GM03348 (cell line): ENCODE measurements around the gene PRKAG2.

Experiments
- DNase-seq: peaks from one replicate; pipeline ENCODE4 v3.0.0; 2012; ENCODE audit warnings: low spot score

The PRKAG2 gene

GRCh38 chr7:151642746-151643145, 234.2 kb downstream of the PRKAG2 start:
- DNase-seq, result no peak

GRCh38 chr7:151641587-151641986, 235.3 kb downstream of the PRKAG2 start:
- no peak for DNase-seq

- DNase-seq, result no peak
Observed at GRCh38 chr7:151637781-151638261, 239.1 kb downstream of the PRKAG2 start.

- no peak for DNase-seq
Observed at GRCh38 chr7:151634643-151635042, 242.3 kb downstream of the PRKAG2 start.

GRCh38 chr7:151633516-151633812, 243.5 kb downstream of the PRKAG2 start:
- DNase-seq, result no peak

GRCh38 chr7:151632750-151633515, 244.0 kb downstream of the PRKAG2 start:
- DNase-seq, result peak; percentile 23

GRCh38 chr7:151631953-151632749, 244.8 kb downstream of the PRKAG2 start:
- peak; percentile 95 for DNase-seq

- DNase-seq, result no peak
Observed at GRCh38 chr7:151631570-151631952, 245.4 kb downstream of the PRKAG2 start.

GRCh38 chr7:151630851-151631569, 245.9 kb downstream of the PRKAG2 start:
- DNase-seq, result no peak

GRCh38 chr7:151630358-151630757, 246.6 kb downstream of the PRKAG2 start:
- no peak for DNase-seq

GRCh38 chr7:151629713-151630272, 247.1 kb downstream of the PRKAG2 start:
- DNase-seq, result no peak

- DNase-seq, result no peak
Observed at GRCh38 chr7:151628846-151629604, 247.9 kb downstream of the PRKAG2 start.

- no peak for DNase-seq
Observed at GRCh38 chr7:151626422-151627115, 250.3 kb downstream of the PRKAG2 start.

- no peak for DNase-seq
Observed at GRCh38 chr7:151625606-151626005, 251.3 kb downstream of the PRKAG2 start.

- DNase-seq, result no peak
Observed at GRCh38 chr7:151624246-151624928, 252.5 kb downstream of the PRKAG2 start.

GRCh38 chr7:151623766-151624165, 253.1 kb downstream of the PRKAG2 start:
- DNase-seq, result peak; percentile 33

- DNase-seq, result no peak
Observed at GRCh38 chr7:151621961-151622360, 255.0 kb downstream of the PRKAG2 start.

- DNase-seq, result no peak
Observed at GRCh38 chr7:151616443-151617213, 260.3 kb downstream of the PRKAG2 start.

- DNase-seq, result no peak
Observed at GRCh38 chr7:151615784-151616183, 261.1 kb downstream of the PRKAG2 start.

GRCh38 chr7:151615058-151615457, 261.9 kb downstream of the PRKAG2 start:
- DNase-seq, result no peak
